ENCODE results near the gene RSF1. TPM values are rescaled to one million over a fixed set of nuclear protein-coding genes. Genes with fewer than 3 reads are reported as not detected.

RSF1 gene
- total and polyA plus RNA-seq, 2 donors (not counting 1 experiment from before 2014, with no cell fraction given) = 4.8 to 104 TPM

DNA sequence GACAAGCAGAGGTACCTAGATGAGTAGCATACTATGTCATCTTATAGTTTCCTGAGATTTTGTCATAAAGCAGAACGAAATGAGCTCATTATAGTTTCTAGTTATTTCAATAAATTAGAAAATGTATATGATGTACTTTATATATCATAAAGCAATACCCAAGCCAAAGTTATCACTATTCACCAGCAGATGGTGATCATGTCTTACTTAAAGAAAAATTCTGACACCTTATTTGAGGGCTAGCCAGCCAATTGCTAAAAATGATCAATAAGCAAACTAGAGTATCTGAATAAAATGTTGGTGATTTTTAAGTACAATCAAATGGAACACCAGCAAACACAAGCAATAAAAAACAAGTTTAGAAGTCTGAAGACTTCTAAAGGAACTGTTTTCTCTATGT is 44.1 kb downstream of the RSF1 start:
- Histone ChIP-seq H3K27me3 (replicated peaks in 1 of 4; ENCODE audit: control extremely low read depth in 1 of 4, control insufficient read depth in 3 of 4, insufficient read depth in 4 of 4, low read length in 3 of 4) (no peaks in the 10 kb centered on the region), H4K20me1 (ENCODE audit: control insufficient read depth, insufficient read depth, low read length, poor library complexity, severe bottlenecking) (peaks cover 86% of the 10 kb centered on the region), H3K4me2 (replicated peaks; ENCODE audit: low read depth, low read length, poor library complexity, severe bottlenecking) (no peak overlapping the region), H3K9me3 (ENCODE audit: control extremely low read depth in 1 of 3, control insufficient read depth in 2 of 3, insufficient read depth in 1 of 3, low read length in 2 of 3) (no peaks in the 10 kb centered on the region), H3K36me3 (replicated peaks in 1 of 2; ENCODE audit: control extremely low read depth in 1 of 2, control insufficient read depth in 1 of 2, extremely low read depth in 1 of 2, insufficient read depth in 2 of 2, low read length in 1 of 2) (peaks cover 4 to 9% of the 10 kb centered on the region in 2 experiments), H3K4me1 (ENCODE audit: control insufficient read depth in 2 of 2, insufficient read depth in 2 of 2, low read length in 2 of 2) (no peaks in the 10 kb centered on the region), H3K27ac (ENCODE audit: low read length in 2 of 2) (no peak overlapping the region), H2AFZ (ENCODE audit: insufficient read depth, low read depth, low read length, poor library complexity, severe bottlenecking) (no peak overlapping the region), H3K4me3 (ENCODE audit: control extremely low read depth in 1 of 5, extremely low read depth in 1 of 5, insufficient read depth in 1 of 5, low read depth in 2 of 5, low read length in 4 of 5) (no peak overlapping the region), H3K9ac (ENCODE audit: low read length) (no peak overlapping the region), H3K79me2 (ENCODE audit: control insufficient read depth, insufficient read depth, low read length) (peaks cover 92% of the 10 kb centered on the region)
- peak; percentile 41 for DNase-seq
- Mint-ChIP-seq H3K4me3 (no peak overlapping the region), H3K4me1 (peaks cover 39% of the 10 kb centered on the region), H3K27me3 (no peaks in the 10 kb centered on the region), H3K9me3 (ENCODE audit: insufficient read depth) (no peaks in the 10 kb centered on the region), H3K27ac (no peak overlapping the region)
- intact Hi-C loops (cut with micrococcal nuclease) = no loop called here
- TF ChIP-seq EZH2 (IDR thresholded peaks at IDR 0.05; ENCODE audit: borderline replicate concordance, insufficient read depth, low read depth, low read length, poor library complexity, severe bottlenecking) = no peak
- TF ChIP-seq, protein P1, sequence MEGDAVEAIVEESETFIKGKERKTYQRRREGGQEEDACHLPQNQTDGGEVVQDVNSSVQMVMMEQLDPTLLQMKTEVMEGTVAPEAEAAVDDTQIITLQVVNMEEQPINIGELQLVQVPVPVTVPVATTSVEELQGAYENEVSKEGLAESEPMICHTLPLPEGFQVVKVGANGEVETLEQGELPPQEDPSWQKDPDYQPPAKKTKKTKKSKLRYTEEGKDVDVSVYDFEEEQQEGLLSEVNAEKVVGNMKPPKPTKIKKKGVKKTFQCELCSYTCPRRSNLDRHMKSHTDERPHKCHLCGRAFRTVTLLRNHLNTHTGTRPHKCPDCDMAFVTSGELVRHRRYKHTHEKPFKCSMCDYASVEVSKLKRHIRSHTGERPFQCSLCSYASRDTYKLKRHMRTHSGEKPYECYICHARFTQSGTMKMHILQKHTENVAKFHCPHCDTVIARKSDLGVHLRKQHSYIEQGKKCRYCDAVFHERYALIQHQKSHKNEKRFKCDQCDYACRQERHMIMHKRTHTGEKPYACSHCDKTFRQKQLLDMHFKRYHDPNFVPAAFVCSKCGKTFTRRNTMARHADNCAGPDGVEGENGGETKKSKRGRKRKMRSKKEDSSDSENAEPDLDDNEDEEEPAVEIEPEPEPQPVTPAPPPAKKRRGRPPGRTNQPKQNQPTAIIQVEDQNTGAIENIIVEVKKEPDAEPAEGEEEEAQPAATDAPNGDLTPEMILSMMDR (IDR thresholded peaks at IDR 0.05) = peak; percentile 68
- POLR2A ChIA-PET = no interaction called here
- no CpG with 5 or more reads among the region's 1 CpG for WGBS (ENCODE audit: insufficient coverage)
- ATAC-seq (ENCODE audit: low read depth) = no peak
- CTCF ChIA-PET = interaction anchor here (1.0 to 1.4 kb wide), 3 partner anchors 14 to 270 kb away, joined by 4 read pairs; no protein-coding TSS in a partner anchor

- Mint-ChIP-seq H3K9me3 (ENCODE audit: insufficient read depth) (no peaks in the 10 kb centered on the region), H3K27me3 (no peaks in the 10 kb centered on the region), H3K4me3 (no peak overlapping the region), H3K4me1 (peaks cover 42% of the 10 kb centered on the region), H3K27ac (no peak overlapping the region)
- Histone ChIP-seq H3K36me3 (replicated peaks in 1 of 2; ENCODE audit: control extremely low read depth in 1 of 2, control insufficient read depth in 1 of 2, extremely low read depth in 1 of 2, insufficient read depth in 2 of 2, low read length in 1 of 2) (peaks cover 4 to 9% of the 10 kb centered on the region in 2 experiments), H4K20me1 (ENCODE audit: control insufficient read depth, insufficient read depth, low read length, poor library complexity, severe bottlenecking) (peaks cover 86% of the 10 kb centered on the region), H3K9me3 (ENCODE audit: control extremely low read depth in 1 of 3, control insufficient read depth in 2 of 3, insufficient read depth in 1 of 3, low read length in 2 of 3) (no peaks in the 10 kb centered on the region), H3K9ac (ENCODE audit: low read length) (no peak overlapping the region), H3K27me3 (replicated peaks in 1 of 4; ENCODE audit: control extremely low read depth in 1 of 4, control insufficient read depth in 3 of 4, insufficient read depth in 4 of 4, low read length in 3 of 4) (no peaks in the 10 kb centered on the region), H3K4me3 (ENCODE audit: control extremely low read depth in 1 of 5, extremely low read depth in 1 of 5, insufficient read depth in 1 of 5, low read depth in 2 of 5, low read length in 4 of 5) (no peak overlapping the region), H3K4me2 (replicated peaks; ENCODE audit: low read depth, low read length, poor library complexity, severe bottlenecking) (no peak overlapping the region), H2AFZ (ENCODE audit: insufficient read depth, low read depth, low read length, poor library complexity, severe bottlenecking) (no peak overlapping the region), H3K79me2 (ENCODE audit: control insufficient read depth, insufficient read depth, low read length) (peaks cover 92% of the 10 kb centered on the region), H3K27ac (ENCODE audit: low read length in 2 of 2) (no peak overlapping the region), H3K4me1 (ENCODE audit: control insufficient read depth in 2 of 2, insufficient read depth in 2 of 2, low read length in 2 of 2) (peaks cover 5% of the 10 kb centered on the region in 2 donors)
- ChIA-PET CTCF (interaction anchor here (0.6 to 1.4 kb wide), 4 partner anchors 13 to 271 kb away, joined by 4 read pairs; no protein-coding TSS in a partner anchor), POLR2A (no interaction called here)
- intact Hi-C loops (cut with micrococcal nuclease) = no loop called here
- DNase-seq = no peak
- TF ChIP-seq, protein P1 (IDR thresholded peaks at IDR 0.05) = no peak
- WGBS (ENCODE audit: insufficient coverage) = 100% methylated on average over 1 of the region's 2 CpGs
- no peak for ATAC-seq (ENCODE audit: low read depth)
These were observed 44.6 kb downstream of the RSF1 start for GRCh38 chr11:77775936-77776335.

Data from B cell (primary cell).